IMR-90 (cell line): Measurements from ENCODE around the gene SLC10A3. TPM values are rescaled to one million over a fixed set of nuclear protein-coding genes. Genes with fewer than 3 reads are reported as not detected.

ENCODE experiments used
- ATAC-seq: fragments of 200-7000 bp; cut with Tn5 transposase; 2 replicates; pipeline ENCODE4 v1.9.1; 2020; ENCODE audit warnings: low read depth, mild to moderate bottlenecking, moderate library complexity
- BruUV-seq: library from RNA; stranded (reverse); fragments of 400-500 nt; replicated peaks from 2 replicates; lab custom pipeline; 2021; lab: Mats Ljungman, UMichigan
- CTCF ChIA-PET: fragments of 300-600 bp; formaldehyde crosslinking; extraction: SDS; loops from one replicate; lab custom pipeline; 2021; ENCODE audit warnings: antibody characterized with exemption; lab: Yijun Ruan, JAX
- POLR2A ChIA-PET: fragments of 300-600 bp; sonication (Branson Sonifier 250); formaldehyde crosslinking; loops from one replicate; lab custom pipeline; 2022; ENCODE audit warnings: antibody characterized with exemption; ENCODE audit not compliant: unreplicated experiment; lab: Charles Lee
- DNase-seq: peaks from one replicate; pipeline ENCODE4 v3.0.0; 2013
- H2AFZ ChIP-seq: replicated peaks from 2 replicates; pipeline ENCODE3; 2013; ENCODE audit warnings: low read length, mild to moderate bottlenecking; ENCODE audit not compliant: poor library complexity
- H2AK5ac ChIP-seq: 2 replicates; pipeline ENCODE4 v1.6.1; 2013; ENCODE audit warnings: low read depth, low read length, inconsistent platforms
- H2AK9ac ChIP-seq: replicated peaks from 2 replicates; pipeline ENCODE3; 2013; ENCODE audit warnings: mild to moderate bottlenecking, low read depth, low read length, moderate library complexity; ENCODE audit not compliant: poor library complexity
- H2BK120ac ChIP-seq: 2 replicates; pipeline ENCODE4 v1.6.1; 2013; ENCODE audit warnings: low read depth, low read length, inconsistent platforms
- H2BK15ac ChIP-seq: 3 replicates; pipeline ENCODE4 v1.6.1; 2013; ENCODE audit warnings: low read depth, low read length, inconsistent platforms
- H2BK20ac ChIP-seq: 2 replicates; pipeline ENCODE4 v1.6.1; 2013; ENCODE audit warnings: low read depth, mild to moderate bottlenecking, inconsistent platforms, low read length, moderate library complexity
- H2BK5ac ChIP-seq: 2 replicates; pipeline ENCODE4 v1.6.1; 2013; ENCODE audit warnings: mild to moderate bottlenecking, low read depth, low read length, inconsistent platforms; ENCODE audit not compliant: poor library complexity, severe bottlenecking
- H3K14ac ChIP-seq: replicated peaks from 2 replicates; pipeline ENCODE4 v1.6.1; 2013; ENCODE audit warnings: low read depth, low read length, inconsistent platforms
- H3K18ac ChIP-seq: 2 replicates; pipeline ENCODE4 v1.6.1; 2013; ENCODE audit warnings: low read depth, low read length, control low read depth
- H3K23ac ChIP-seq: 2 replicates; pipeline ENCODE4 v1.6.1; 2013; ENCODE audit warnings: low read depth, low read length, inconsistent platforms
- H3K27ac ChIP-seq: 2 replicates; pipeline ENCODE4 v1.5.1; 2013; ENCODE audit warnings: mild to moderate bottlenecking, control low read depth, low read length; ENCODE audit not compliant: insufficient read depth
- H3K27me3 ChIP-seq: 2 replicates; pipeline ENCODE4 v1.6.1; 2013; ENCODE audit warnings: low read length; ENCODE audit not compliant: control insufficient read depth, insufficient read depth
- H3K36me3 ChIP-seq: 2 replicates; pipeline ENCODE4 v1.6.1; 2013; ENCODE audit warnings: low read length, mixed read lengths; ENCODE audit not compliant: control insufficient read depth, insufficient read depth
- H3K4ac ChIP-seq: 2 replicates; pipeline ENCODE4 v1.6.1; 2013; ENCODE audit warnings: low read depth, low read length, inconsistent platforms
- H3K4me1 ChIP-seq: 2 replicates; pipeline ENCODE4 v1.6.1; 2013; ENCODE audit warnings: low read length, mixed read lengths; ENCODE audit not compliant: control insufficient read depth, insufficient read depth
- H3K4me2 ChIP-seq: 2 replicates; pipeline ENCODE4 v1.6.1; 2013; ENCODE audit warnings: low read depth, mild to moderate bottlenecking, control low read depth, low read length, moderate library complexity
- H3K4me3 ChIP-seq: 2 replicates; pipeline ENCODE4 v1.5.1; 2013; ENCODE audit warnings: low read depth, mild to moderate bottlenecking, control low read depth, low read length, moderate library complexity; ENCODE audit not compliant: insufficient read depth
- H3K56ac ChIP-seq: 2 replicates; pipeline ENCODE4 v1.6.1; 2013; ENCODE audit warnings: low read length, inconsistent platforms; ENCODE audit not compliant: insufficient read depth; ENCODE audit errors: extremely low read depth
- H3K79me1 ChIP-seq, 2 experiments: 2 replicates each; pipeline ENCODE4 v1.6.1; 2013; ENCODE audit warnings: low read length in 2 of 2, inconsistent platforms in 1 of 2, low read depth in 1 of 2
- H3K9ac ChIP-seq: 2 replicates; pipeline ENCODE4 v1.6.1; 2013; ENCODE audit warnings: low read depth, low read length, control low read depth
- H3K9me1 ChIP-seq: 2 replicates; pipeline ENCODE4 v1.6.1; 2013; ENCODE audit warnings: low read length, inconsistent platforms; ENCODE audit not compliant: insufficient read depth
- H3K9me3 ChIP-seq: 2 replicates; pipeline ENCODE4 v1.6.1; 2013; ENCODE audit warnings: low read length; ENCODE audit not compliant: control insufficient read depth, insufficient read depth
- H4K20me1 ChIP-seq: 2 replicates; pipeline ENCODE4 v1.6.1; 2013; ENCODE audit warnings: low read length, inconsistent platforms; ENCODE audit not compliant: insufficient read depth
- H4K5ac ChIP-seq: 2 replicates; pipeline ENCODE4 v1.6.1; 2013; ENCODE audit warnings: mild to moderate bottlenecking, low read depth, low read length, control low read depth
- H4K8ac ChIP-seq, 2 experiments: 2 replicates each; pipeline ENCODE4 v1.6.1; 2013; ENCODE audit warnings: low read depth in 2 of 2, low read length in 2 of 2, control low read depth in 1 of 2, inconsistent platforms in 1 of 2
- H4K91ac ChIP-seq: 2 replicates; pipeline ENCODE4 v1.6.1; 2013; ENCODE audit warnings: low read depth, low read length, inconsistent platforms; ENCODE audit not compliant: insufficient read depth
- CEBPB ChIP-seq: IDR thresholded peaks from 2 replicates; pipeline ENCODE4 v1.6.1; 2012; ENCODE audit warnings: low read depth, low read length, improper control_type of control experiment
- RAD21 ChIP-seq: IDR thresholded peaks from 2 replicates; pipeline ENCODE4 v1.6.1; 2012; ENCODE audit warnings: low read length, improper control_type of control experiment
- SMC3 ChIP-seq: fragments of 150-350 bp; IDR thresholded peaks from 2 replicates; pipeline ENCODE4 v1.6.1; 2016; ENCODE audit warnings: low read depth, mild to moderate bottlenecking, antibody characterized with exemption, low read length, moderate library complexity
- WGBS, 2 experiments: methylation state at CpG; one replicate each; pipeline versions ENCODE4 v1.1.5 to v1.1.7; 2013; ENCODE audit warnings: missing lambda C conversion rate in 2 of 2; ENCODE audit not compliant: insufficient read length in 1 of 2; ENCODE audit errors: extremely low coverage in 2 of 2; 5-methylcytosine and 5-hydroxymethylcytosine counted together
- dilution Hi-C: fragments of 300-500 bp; cut with HindIII; formaldehyde crosslinking; loops from one replicate; pipeline ENCODE4 v1.14.3; 2018; ENCODE audit warnings: low sequenced_read_pairs; ENCODE audit not compliant: unreplicated experiment
- in situ Hi-C: fragments of 300-500 bp; cut with MboI; formaldehyde crosslinking; loops from 3 replicates; pipeline ENCODE4 v1.14.3; 2019; ENCODE audit warnings: low sequenced_read_pairs, inconsistent platforms, mixed read lengths
- intact Hi-C: fragments of 100-400 bp; cut with micrococcal nuclease; formaldehyde crosslinking; loops from 2 replicates; pipeline ENCODE4 v1.10.0; 2022
- polyA plus RNA-seq, 3 experiments: library from polyadenylated mRNA; depleted of rRNA; stranded (reverse); fragments of >200 nt; gene quantifications; 2 replicates each; pipeline ENCODE4 v1.2.3, GENCODE V29; 2012; ENCODE audit warnings: low replicate concordance in 1 of 3
- total RNA-seq: library from RNA; depleted of rRNA; stranded (reverse); fragments of >200 nt; gene quantifications from 2 replicates; pipeline ENCODE4 v1.2.3, GENCODE V29; 2012
- TF ChIP-seq, protein P1 (sequence below): fragments of 150-350 bp; IDR thresholded peaks from 2 replicates; pipeline ENCODE4 v1.6.1; 2017; ENCODE audit warnings: mild to moderate bottlenecking, antibody characterized with exemption, low read length, low read depth

Gene SLC10A3
- total and polyA plus RNA-seq, 2 of the 4 experiments (the other 2 are of a cell fraction) = 15.2 to 24.6 TPM

DNA sequence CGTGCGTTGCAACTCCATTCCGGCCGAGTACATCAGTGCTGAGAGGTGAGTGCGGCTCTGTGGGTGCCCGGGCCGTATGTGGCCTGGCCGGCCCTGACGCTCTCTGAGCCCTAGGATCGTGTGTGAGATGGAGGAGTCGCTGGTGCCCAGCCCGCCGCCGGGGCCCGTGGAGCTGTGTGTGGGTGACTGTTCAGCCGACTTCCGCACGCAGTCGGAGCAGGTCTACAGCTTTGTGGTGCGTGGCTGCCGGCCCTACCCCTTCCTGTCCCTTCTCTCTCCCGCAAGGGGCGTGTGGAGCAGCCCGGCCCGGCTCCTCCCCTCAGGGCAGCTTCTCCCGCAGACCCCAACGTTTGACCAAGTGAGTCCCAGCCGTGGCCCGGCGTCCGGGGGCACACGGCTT, 24.4 kb downstream of the SLC10A3 start:
- Histone ChIP-seq H3K9me1 (no peaks in the 10 kb centered on the region), H2AFZ (no peak overlapping the region), H3K9me3 (no peaks in the 10 kb centered on the region; the same call in 1 of the 2 replicates), H2AK5ac (no peak overlapping the region), H3K4ac (no peak overlapping the region), H2BK15ac (no peak overlapping the region), H3K14ac (no peak overlapping the region), H2AK9ac (no peak overlapping the region), H2BK120ac (no peak overlapping the region), H3K36me3 (peaks cover 81% of the 10 kb centered on the region), H3K27ac (no peak overlapping the region), H3K4me1 (no peaks in the 10 kb centered on the region), H3K18ac (no peak overlapping the region), H2BK20ac (no peak overlapping the region), H3K27me3 (no peaks in the 10 kb centered on the region), H4K20me1 (peaks cover 19% of the 10 kb centered on the region), H3K4me2 (no peak overlapping the region), H2BK5ac (no peak overlapping the region), H4K5ac (no peak overlapping the region), H4K91ac (no peak overlapping the region), H3K23ac (no peak overlapping the region), H3K79me1 (peaks cover 0 to 9% of the 10 kb centered on the region in 2 experiments; a peak in 2 of 4 replicates), H3K4me3 (no peak overlapping the region), H3K9ac (no peak overlapping the region), H4K8ac (no peak overlapping the region), H3K56ac (no peak overlapping the region)
- ChIA-PET CTCF (no interaction called here), POLR2A (no interaction called here)
- DNase-seq (no peak), ATAC-seq (no peak)
- intact Hi-C loops (no loop called here), in situ Hi-C loops (no loop called here), dilution Hi-C loops (no loop called here)
- TF ChIP-seq, protein P1, sequence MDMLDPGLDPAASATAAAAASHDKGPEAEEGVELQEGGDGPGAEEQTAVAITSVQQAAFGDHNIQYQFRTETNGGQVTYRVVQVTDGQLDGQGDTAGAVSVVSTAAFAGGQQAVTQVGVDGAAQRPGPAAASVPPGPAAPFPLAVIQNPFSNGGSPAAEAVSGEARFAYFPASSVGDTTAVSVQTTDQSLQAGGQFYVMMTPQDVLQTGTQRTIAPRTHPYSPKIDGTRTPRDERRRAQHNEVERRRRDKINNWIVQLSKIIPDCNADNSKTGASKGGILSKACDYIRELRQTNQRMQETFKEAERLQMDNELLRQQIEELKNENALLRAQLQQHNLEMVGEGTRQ = no peak
- no peak for TF ChIP-seq CEBPB
- TF ChIP-seq SMC3 = no peak
- TF ChIP-seq RAD21 = no peak
- BruUV-seq = no TSS peak
- 90% methylated on average over 5 of the region's 32 CpGs; no CpG with 5 or more reads in 1 of the 2 experiments for WGBS, 2 experiments
